IMR-90 (cell line): ENCODE data around the gene PRR16. TPM values are rescaled to one million over a fixed set of nuclear protein-coding genes. Genes with fewer than 3 reads are reported as not detected.

ENCODE experiments used
- ATAC-seq: fragments of 200-7000 bp; cut with Tn5 transposase; 2 replicates; pipeline ENCODE4 v1.9.1; 2020; ENCODE audit warnings: low read depth, mild to moderate bottlenecking, moderate library complexity
- BruUV-seq: library from RNA; stranded (reverse); fragments of 400-500 nt; replicated peaks from 2 replicates; lab custom pipeline; 2021; lab: Mats Ljungman, UMichigan
- CTCF ChIA-PET: fragments of 300-600 bp; formaldehyde crosslinking; extraction: SDS; loops from one replicate; lab custom pipeline; 2021; ENCODE audit warnings: antibody characterized with exemption; lab: Yijun Ruan, JAX
- POLR2A ChIA-PET: fragments of 300-600 bp; sonication (Branson Sonifier 250); formaldehyde crosslinking; loops from one replicate; lab custom pipeline; 2022; ENCODE audit warnings: antibody characterized with exemption; ENCODE audit not compliant: unreplicated experiment; lab: Charles Lee
- DNase-seq: peaks from one replicate; pipeline ENCODE4 v3.0.0; 2013
- H2AFZ ChIP-seq: replicated peaks from 2 replicates; pipeline ENCODE3; 2013; ENCODE audit warnings: low read length, mild to moderate bottlenecking; ENCODE audit not compliant: poor library complexity
- H2AK5ac ChIP-seq: 2 replicates; pipeline ENCODE4 v1.6.1; 2013; ENCODE audit warnings: low read depth, low read length, inconsistent platforms
- H2AK9ac ChIP-seq: replicated peaks from 2 replicates; pipeline ENCODE3; 2013; ENCODE audit warnings: mild to moderate bottlenecking, low read depth, low read length, moderate library complexity; ENCODE audit not compliant: poor library complexity
- H2BK120ac ChIP-seq: 2 replicates; pipeline ENCODE4 v1.6.1; 2013; ENCODE audit warnings: low read depth, low read length, inconsistent platforms
- H2BK15ac ChIP-seq: 3 replicates; pipeline ENCODE4 v1.6.1; 2013; ENCODE audit warnings: low read depth, low read length, inconsistent platforms
- H2BK20ac ChIP-seq: 2 replicates; pipeline ENCODE4 v1.6.1; 2013; ENCODE audit warnings: low read depth, mild to moderate bottlenecking, inconsistent platforms, low read length, moderate library complexity
- H2BK5ac ChIP-seq: 2 replicates; pipeline ENCODE4 v1.6.1; 2013; ENCODE audit warnings: mild to moderate bottlenecking, low read depth, low read length, inconsistent platforms; ENCODE audit not compliant: poor library complexity, severe bottlenecking
- H3K14ac ChIP-seq: replicated peaks from 2 replicates; pipeline ENCODE4 v1.6.1; 2013; ENCODE audit warnings: low read depth, low read length, inconsistent platforms
- H3K18ac ChIP-seq: 2 replicates; pipeline ENCODE4 v1.6.1; 2013; ENCODE audit warnings: low read depth, low read length, control low read depth
- H3K23ac ChIP-seq: 2 replicates; pipeline ENCODE4 v1.6.1; 2013; ENCODE audit warnings: low read depth, low read length, inconsistent platforms
- H3K27ac ChIP-seq: 2 replicates; pipeline ENCODE4 v1.5.1; 2013; ENCODE audit warnings: mild to moderate bottlenecking, control low read depth, low read length; ENCODE audit not compliant: insufficient read depth
- H3K27me3 ChIP-seq: 2 replicates; pipeline ENCODE4 v1.6.1; 2013; ENCODE audit warnings: low read length; ENCODE audit not compliant: control insufficient read depth, insufficient read depth
- H3K36me3 ChIP-seq: 2 replicates; pipeline ENCODE4 v1.6.1; 2013; ENCODE audit warnings: low read length, mixed read lengths; ENCODE audit not compliant: control insufficient read depth, insufficient read depth
- H3K4ac ChIP-seq: 2 replicates; pipeline ENCODE4 v1.6.1; 2013; ENCODE audit warnings: low read depth, low read length, inconsistent platforms
- H3K4me1 ChIP-seq: 2 replicates; pipeline ENCODE4 v1.6.1; 2013; ENCODE audit warnings: low read length, mixed read lengths; ENCODE audit not compliant: control insufficient read depth, insufficient read depth
- H3K4me2 ChIP-seq: 2 replicates; pipeline ENCODE4 v1.6.1; 2013; ENCODE audit warnings: low read depth, mild to moderate bottlenecking, control low read depth, low read length, moderate library complexity
- H3K4me3 ChIP-seq: 2 replicates; pipeline ENCODE4 v1.5.1; 2013; ENCODE audit warnings: low read depth, mild to moderate bottlenecking, control low read depth, low read length, moderate library complexity; ENCODE audit not compliant: insufficient read depth
- H3K56ac ChIP-seq: 2 replicates; pipeline ENCODE4 v1.6.1; 2013; ENCODE audit warnings: low read length, inconsistent platforms; ENCODE audit not compliant: insufficient read depth; ENCODE audit errors: extremely low read depth
- H3K79me1 ChIP-seq, 2 experiments: 2 replicates each; pipeline ENCODE4 v1.6.1; 2013; ENCODE audit warnings: low read length in 2 of 2, inconsistent platforms in 1 of 2, low read depth in 1 of 2
- H3K9ac ChIP-seq: 2 replicates; pipeline ENCODE4 v1.6.1; 2013; ENCODE audit warnings: low read depth, low read length, control low read depth
- H3K9me1 ChIP-seq: 2 replicates; pipeline ENCODE4 v1.6.1; 2013; ENCODE audit warnings: low read length, inconsistent platforms; ENCODE audit not compliant: insufficient read depth
- H3K9me3 ChIP-seq: 2 replicates; pipeline ENCODE4 v1.6.1; 2013; ENCODE audit warnings: low read length; ENCODE audit not compliant: control insufficient read depth, insufficient read depth
- H4K20me1 ChIP-seq: 2 replicates; pipeline ENCODE4 v1.6.1; 2013; ENCODE audit warnings: low read length, inconsistent platforms; ENCODE audit not compliant: insufficient read depth
- H4K5ac ChIP-seq: 2 replicates; pipeline ENCODE4 v1.6.1; 2013; ENCODE audit warnings: mild to moderate bottlenecking, low read depth, low read length, control low read depth
- H4K8ac ChIP-seq, 2 experiments: 2 replicates each; pipeline ENCODE4 v1.6.1; 2013; ENCODE audit warnings: low read depth in 2 of 2, low read length in 2 of 2, control low read depth in 1 of 2, inconsistent platforms in 1 of 2
- H4K91ac ChIP-seq: 2 replicates; pipeline ENCODE4 v1.6.1; 2013; ENCODE audit warnings: low read depth, low read length, inconsistent platforms; ENCODE audit not compliant: insufficient read depth
- BHLHE40 ChIP-seq: fragments of 150-350 bp; IDR thresholded peaks from 2 replicates; pipeline ENCODE4 v1.6.1; 2016; ENCODE audit warnings: mild to moderate bottlenecking, low read depth, low read length
- CEBPB ChIP-seq: IDR thresholded peaks from 2 replicates; pipeline ENCODE4 v1.6.1; 2012; ENCODE audit warnings: low read depth, low read length, improper control_type of control experiment
- MAFK ChIP-seq: IDR thresholded peaks from 2 replicates; pipeline ENCODE4 v1.6.1; 2012; ENCODE audit warnings: low read depth, low read length, improper control_type of control experiment
- WGBS, 2 experiments: methylation state at CpG; one replicate each; pipeline versions ENCODE4 v1.1.5 to v1.1.7; 2013; ENCODE audit warnings: missing lambda C conversion rate in 2 of 2; ENCODE audit not compliant: insufficient read length in 1 of 2; ENCODE audit errors: extremely low coverage in 2 of 2; 5-methylcytosine and 5-hydroxymethylcytosine counted together
- dilution Hi-C: fragments of 300-500 bp; cut with HindIII; formaldehyde crosslinking; loops from one replicate; pipeline ENCODE4 v1.14.3; 2018; ENCODE audit warnings: low sequenced_read_pairs; ENCODE audit not compliant: unreplicated experiment
- in situ Hi-C: fragments of 300-500 bp; cut with MboI; formaldehyde crosslinking; loops from 3 replicates; pipeline ENCODE4 v1.14.3; 2019; ENCODE audit warnings: low sequenced_read_pairs, inconsistent platforms, mixed read lengths
- intact Hi-C: fragments of 100-400 bp; cut with micrococcal nuclease; formaldehyde crosslinking; loops from 2 replicates; pipeline ENCODE4 v1.10.0; 2022
- polyA plus RNA-seq, 3 experiments: library from polyadenylated mRNA; depleted of rRNA; stranded (reverse); fragments of >200 nt; gene quantifications; 2 replicates each; pipeline ENCODE4 v1.2.3, GENCODE V29; 2012; ENCODE audit warnings: low replicate concordance in 1 of 3
- total RNA-seq: library from RNA; depleted of rRNA; stranded (reverse); fragments of >200 nt; gene quantifications from 2 replicates; pipeline ENCODE4 v1.2.3, GENCODE V29; 2012

The PRR16 gene
- total and polyA plus RNA-seq, 2 of the 4 experiments (the other 2 are of a cell fraction): 9.9 to 45.2 TPM

DNA sequence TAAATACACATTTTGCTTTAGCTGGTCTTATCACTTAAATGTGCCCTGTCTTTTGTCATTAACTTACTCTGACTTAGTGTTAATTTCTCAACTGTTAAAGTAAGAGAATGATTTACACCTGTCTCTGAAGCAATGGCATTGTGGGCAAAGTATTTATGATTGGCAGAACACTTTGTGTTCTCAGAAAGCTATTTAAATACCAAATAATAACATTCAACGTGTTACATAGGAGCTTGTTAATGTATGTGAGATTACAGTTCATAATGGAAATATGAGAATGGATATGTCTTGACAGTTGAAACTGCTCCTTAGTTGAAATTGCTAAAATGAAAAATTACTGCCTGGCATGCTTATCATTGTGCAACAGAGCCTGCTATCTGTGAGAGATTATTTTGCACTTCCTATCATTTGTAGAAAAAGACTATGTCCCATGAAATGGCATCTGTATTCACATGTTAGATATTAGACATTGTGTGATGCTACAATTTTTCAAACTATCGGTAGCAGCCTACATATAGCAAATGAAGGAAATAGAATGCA lies 46.1 kb downstream of the PRR16 start:
- BruUV-seq: no TSS peak
- DNase-seq (no peak), ATAC-seq (no peak)
- Histone ChIP-seq H4K91ac (no peak overlapping the region), H2BK15ac (no peak overlapping the region), H3K56ac (no peak overlapping the region), H2BK120ac (no peak overlapping the region), H3K9ac (no peak overlapping the region), H2AFZ (no peak overlapping the region), H4K8ac (no peak overlapping the region), H3K27me3 (no peaks in the 10 kb centered on the region), H2BK20ac (no peak overlapping the region), H2BK5ac (no peak overlapping the region), H4K5ac (no peak overlapping the region), H3K9me1 (no peaks in the 10 kb centered on the region), H3K23ac (no peak overlapping the region), H4K20me1 (peaks cover 5% of the 10 kb centered on the region; the same call in 1 of the 2 replicates), H3K79me1 (peaks cover 26 to 62% of the 10 kb centered on the region in 2 experiments), H3K9me3 (no peaks in the 10 kb centered on the region), H3K4ac (no peak overlapping the region), H3K4me2 (no peak overlapping the region), H3K18ac (no peak overlapping the region), H3K4me1 (peaks cover 7% of the 10 kb centered on the region), H2AK9ac (no peak overlapping the region), H3K14ac (no peak overlapping the region), H3K4me3 (no peak overlapping the region), H3K27ac (no peak overlapping the region), H3K36me3 (no peaks in the 10 kb centered on the region), H2AK5ac (no peak overlapping the region)
- in situ Hi-C loops (no loop called here), dilution Hi-C loops (no loop called here), intact Hi-C loops (loop anchor here (10.0 kb wide), 1 partner anchor 165 kb away; no protein-coding TSS in a partner anchor)
- ChIA-PET POLR2A (no interaction called here), CTCF (interaction anchor here (0.6 to 1.4 kb wide), 2 partner anchors 21 to 165 kb away, joined by 3 to 4 read pairs; no protein-coding TSS in a partner anchor)
- no CpG with 5 or more reads among the region's 2 CpGs for whole genome bisulfite sequencing, 2 experiments
- TF ChIP-seq MAFK (no peak), CEBPB (peak; percentile 23; the same call in 1 of the 2 replicates), BHLHE40 (no peak)
